Rectal smooth muscle tissue (tissue), 1 donor: ENCODE data around the gene WDR54.
"Not testable (repeated sequence)": the region's sequence is repeated elsewhere in the genome, so short reads cannot be mapped to it uniquely, and the experiment has no call there.

ENCODE experiments used
- H3K27ac ChIP-seq: one replicate; pipeline ENCODE4 v1.7.0; 2013; ENCODE audit warnings: low read depth, low read length, inconsistent platforms
- H3K27me3 ChIP-seq: one replicate; pipeline ENCODE4 v1.7.0; 2013; ENCODE audit warnings: low read length; ENCODE audit not compliant: control insufficient read depth, insufficient read depth
- H3K36me3 ChIP-seq: one replicate; pipeline ENCODE4 v1.7.0; 2013; ENCODE audit warnings: low read length; ENCODE audit not compliant: control insufficient read depth, insufficient read depth
- H3K4me1 ChIP-seq: one replicate; pipeline ENCODE4 v1.7.0; 2013; ENCODE audit warnings: low read length; ENCODE audit not compliant: control insufficient read depth, insufficient read depth
- H3K4me3 ChIP-seq: one replicate; pipeline ENCODE4 v1.7.0; 2013; ENCODE audit warnings: low read length
- H3K9ac ChIP-seq: one replicate; pipeline ENCODE4 v1.7.0; 2013; ENCODE audit warnings: low read length

WDR54 gene

GRCh38 chr2:74454654-74455511, 33.4 kb downstream of the WDR54 start, which contains the start of gene INO80B:
INO80B (plus strand) TSS chr2:74455087; CDS start chr2:74455117, 30 bp downstream.
- no peaks in the 10 kb centered on the region for H3K27me3 ChIP-seq
- peak within 1 kb of the TSS; percentile 98 for H3K4me3 ChIP-seq
- H3K4me1 ChIP-seq = peaks cover 22% of the 10 kb centered on the region
- no peaks in the 10 kb centered on the region for H3K36me3 ChIP-seq
- peak within 1 kb of the TSS; percentile 75 for H3K9ac ChIP-seq
- peak within 1 kb of the TSS; percentile 67 for H3K27ac ChIP-seq

GRCh38 chr2:74457129-74457548, 35.6 kb downstream of the WDR54 start:
- Histone ChIP-seq H3K9ac (no peak overlapping the region), H3K4me3 (peak overlapping the region; percentile 85), H3K36me3 (peaks cover 4% of the 10 kb centered on the region), H3K27ac (peak overlapping the region; percentile 98), H3K4me1 (peaks cover 22% of the 10 kb centered on the region), H3K27me3 (no peaks in the 10 kb centered on the region)

- no peaks in the 10 kb centered on the region for H3K27me3 ChIP-seq
- peak overlapping the region; percentile 98 for H3K27ac ChIP-seq
- H3K4me1 ChIP-seq = peaks cover 22% of the 10 kb centered on the region
- H3K9ac ChIP-seq = peak overlapping the region; percentile 90
- peaks cover 8% of the 10 kb centered on the region for H3K36me3 ChIP-seq
- H3K4me3 ChIP-seq = peak overlapping the region; percentile 85
Measured at GRCh38 chr2:74457549-74458131, 36.1 kb downstream of the WDR54 start.

- no peaks in the 10 kb centered on the region for H3K27me3 ChIP-seq
- peaks cover 14% of the 10 kb centered on the region for H3K36me3 ChIP-seq
- peak within 1 kb of the TSS; percentile 90 for H3K9ac ChIP-seq
- peak within 1 kb of the TSS; percentile 98 for H3K27ac ChIP-seq
- peaks cover 22% of the 10 kb centered on the region for H3K4me1 ChIP-seq
- H3K4me3 ChIP-seq = peak within 1 kb of the TSS; percentile 85
Measured at GRCh38 chr2:74458132-74458937, 36.8 kb downstream of the WDR54 start, which contains the start of gene WBP1. WBP1 (plus strand) TSS chr2:74458438; CDS start chr2:74458603, 165 bp downstream.

- H3K4me3 ChIP-seq = peak overlapping the region; percentile 62
- peaks cover 22% of the 10 kb centered on the region for H3K4me1 ChIP-seq
Measured at GRCh38 chr2:74458938-74459363, 37.4 kb downstream of the WDR54 start.

GRCh38 chr2:74459503-74460118, 38.1 kb downstream of the WDR54 start:
- H3K9ac ChIP-seq, H3K4me3 ChIP-seq, H3K27ac ChIP-seq, H3K27me3 ChIP-seq: not testable (repeated sequence)
- H3K36me3 ChIP-seq = peaks cover 14% of the 10 kb centered on the region
- peaks cover 26% of the 10 kb centered on the region for H3K4me1 ChIP-seq

More at GRCh38 chr2:74458938-74459363, 37.4 kb downstream of the WDR54 start:
- Histone ChIP-seq H3K9ac (no peak overlapping the region), H3K27me3 (no peaks in the 10 kb centered on the region), H3K36me3 (peaks cover 14% of the 10 kb centered on the region), H3K27ac (no peak overlapping the region)

GRCh38 chr2:74460187-74460586, 38.7 kb downstream of the WDR54 start:
- peaks cover 26% of the 10 kb centered on the region for H3K4me1 ChIP-seq
- H3K36me3 ChIP-seq = peaks cover 14% of the 10 kb centered on the region
- H3K27me3 ChIP-seq, H3K27ac ChIP-seq, H3K4me3 ChIP-seq, H3K9ac ChIP-seq: not testable (repeated sequence)

GRCh38 chr2:74461187-74462053, 39.9 kb downstream of the WDR54 start:
- H3K36me3 ChIP-seq = peaks cover 14% of the 10 kb centered on the region
- H3K9ac ChIP-seq = no peak overlapping the region
- H3K27ac ChIP-seq = no peak overlapping the region
- peaks cover 16% of the 10 kb centered on the region for H3K4me1 ChIP-seq
- no peak overlapping the region for H3K4me3 ChIP-seq
- H3K27me3 ChIP-seq = no peaks in the 10 kb centered on the region

- no peak overlapping the region for H3K9ac ChIP-seq
- H3K36me3 ChIP-seq = peaks cover 14% of the 10 kb centered on the region
- no peaks in the 10 kb centered on the region for H3K27me3 ChIP-seq
- peaks cover 9% of the 10 kb centered on the region for H3K4me1 ChIP-seq
- no peak overlapping the region for H3K27ac ChIP-seq
- no peak overlapping the region for H3K4me3 ChIP-seq
Measured at GRCh38 chr2:74462054-74462785, 40.7 kb downstream of the WDR54 start.

GRCh38 chr2:74462786-74463105, 41.2 kb downstream of the WDR54 start:
- peaks cover 14% of the 10 kb centered on the region for H3K36me3 ChIP-seq
- no peaks in the 10 kb centered on the region for H3K27me3 ChIP-seq
- no peak overlapping the region for H3K27ac ChIP-seq
- no peak overlapping the region for H3K4me3 ChIP-seq
- H3K9ac ChIP-seq = no peak overlapping the region
- H3K4me1 ChIP-seq = peaks cover 9% of the 10 kb centered on the region

- H3K4me1 ChIP-seq = peaks cover 6% of the 10 kb centered on the region
- peak overlapping the region; percentile 86 for H3K4me3 ChIP-seq
- peak overlapping the region; percentile 83 for H3K9ac ChIP-seq
- H3K36me3 ChIP-seq = peaks cover 14% of the 10 kb centered on the region
- peak overlapping the region; percentile 68 for H3K27ac ChIP-seq
- H3K27me3 ChIP-seq = no peaks in the 10 kb centered on the region
Measured at GRCh38 chr2:74464406-74464805, 42.9 kb downstream of the WDR54 start.
